GM12878 (cell line): ENCODE data around the gene GYS2. TPM values are rescaled to one million over a fixed set of nuclear protein-coding genes. Genes with fewer than 3 reads are reported as not detected.
A peak's percentile ranks its signal among the peaks of the same experiment; 100 is the strongest.

Experiments
- ASH2L ChIP-seq: fragments of 300-600, 200-600 bp; sonication (generic); IDR thresholded peaks from 2 replicates; pipeline ENCODE4 v1.6.1; 2017; ENCODE audit warnings: low read depth, mild to moderate bottlenecking, borderline replicate concordance
- ATF7 ChIP-seq: fragments of 450-650 bp; IDR thresholded peaks from 2 replicates; pipeline ENCODE4 v1.6.1; 2016; ENCODE audit warnings: low read depth, mild to moderate bottlenecking
- BRCA1 ChIP-seq: IDR thresholded peaks from 2 replicates; pipeline ENCODE4 v1.6.1; 2011; ENCODE audit warnings: low read depth, low read length, improper control_type of control experiment
- JUND ChIP-seq: IDR thresholded peaks from 2 replicates; pipeline ENCODE4 v1.6.1; 2012; ENCODE audit warnings: low read depth, mild to moderate bottlenecking, low read length, improper control_type of control experiment, moderate library complexity
- KAT2A ChIP-seq: conservative IDR thresholded peaks from 2 replicates; pipeline ENCODE4 v1.6.1; 2011; ENCODE audit warnings: low read depth, low read length; ENCODE audit not compliant: control insufficient read depth
- NBN ChIP-seq: fragments of 450-650 bp; IDR thresholded peaks from 2 replicates; pipeline ENCODE4 v1.6.1; 2016
- PAX5 ChIP-seq: IDR thresholded peaks from 2 replicates; pipeline ENCODE4 v1.6.1; 2011; ENCODE audit warnings: low read depth, low read length, borderline replicate concordance
- RCOR1 ChIP-seq: conservative IDR thresholded peaks from 2 replicates; pipeline ENCODE4 v1.6.1; 2012; ENCODE audit warnings: low read depth, low read length, improper control_type of control experiment
- RFX5 ChIP-seq: IDR thresholded peaks from 2 replicates; pipeline ENCODE4 v1.6.1; 2011; ENCODE audit warnings: low read depth, low read length, improper control_type of control experiment
- SPI1 ChIP-seq: IDR thresholded peaks from 2 replicates; pipeline ENCODE4 v1.6.1; 2011; ENCODE audit warnings: low read depth, mild to moderate bottlenecking, low read length, moderate library complexity, borderline replicate concordance; ENCODE audit not compliant: insufficient read depth
- SREBF1 ChIP-seq: IDR thresholded peaks from 2 replicates; pipeline ENCODE4 v1.6.1; 2012; ENCODE audit warnings: mild to moderate bottlenecking, low read length
- STAT3 ChIP-seq: IDR thresholded peaks from 2 replicates; pipeline ENCODE4 v1.6.1; 2011; ENCODE audit warnings: low read depth, low read length, improper control_type of control experiment
- YBX1 ChIP-seq: fragments of 450-650 bp; IDR thresholded peaks from 2 replicates; pipeline ENCODE4 v1.6.1; 2016; ENCODE audit warnings: antibody characterized with exemption
- polyA plus RNA-seq, 11 experiments: library from polyadenylated mRNA; depleted of rRNA in 4 of 11; unstranded in 6 of 11; stranded (reverse) in 5 of 11; fragments of >200 nt; fragmentation: Nextera tagmentation in 4 of 11; fragmentation: Illumina TruSeq in 1 of 11; extraction: Ambion mirVana in 4 of 11; extraction: Trizol in 1 of 11; gene quantifications; 1 replicate in 1 of 11; 2 replicates in 10 of 11; pipeline versions ENCODE4 v1.2.1 to v1.2.3, GENCODE V29; 2011 to 2016; ENCODE audit warnings: inconsistent platforms in 2 of 11, missing spikeins in 2 of 11, low read depth in 1 of 11
- total RNA-seq, 4 experiments: library from RNA; depleted of rRNA in 3 of 4; stranded (reverse); fragments of >200 nt in 3 of 4; fragmentation: Illumina TruSeq in 1 of 4; extraction: Trizol in 1 of 4; gene quantifications; 2 replicates each; pipeline versions ENCODE4 v1.2.1 to v1.2.3, GENCODE V29; 2013 to 2021
- TF ChIP-seq, protein P1 (sequence below): fragments of 450-650 bp; IDR thresholded peaks from 2 replicates; pipeline ENCODE4 v1.6.1; 2018; ENCODE audit warnings: borderline replicate concordance, mild to moderate bottlenecking; ENCODE audit not compliant: partially characterized antibody
- TF ChIP-seq, protein P2 (sequence below): IDR thresholded peaks from 2 replicates; pipeline ENCODE4 v1.6.1; 2012; ENCODE audit warnings: mild to moderate bottlenecking, low read depth, low read length
- TF ChIP-seq, protein P3 (sequence below): fragments of 450-650 bp; formaldehyde crosslinking; IDR thresholded peaks from 2 replicates; pipeline ENCODE4 v1.4.0; 2022; ENCODE audit warnings: mild to moderate bottlenecking, moderate library complexity
- TF ChIP-seq, protein P4 (sequence below): IDR thresholded peaks from 2 replicates; pipeline ENCODE4 v1.6.1; 2011; ENCODE audit warnings: low read depth, mild to moderate bottlenecking, low read length, moderate library complexity, borderline replicate concordance; ENCODE audit errors: extremely low read depth
- TF ChIP-seq, protein P5 (sequence below): fragments of 150-350 bp; IDR thresholded peaks from 2 replicates; pipeline ENCODE4 v1.6.1; 2014; ENCODE audit warnings: mild to moderate bottlenecking, low read depth, low read length

GYS2 gene
- total and polyA plus RNA-seq, 10 of the 15 experiments (the other 5 are each of a cell fraction or from before 2014, with no cell fraction given): not detected

DNA sequence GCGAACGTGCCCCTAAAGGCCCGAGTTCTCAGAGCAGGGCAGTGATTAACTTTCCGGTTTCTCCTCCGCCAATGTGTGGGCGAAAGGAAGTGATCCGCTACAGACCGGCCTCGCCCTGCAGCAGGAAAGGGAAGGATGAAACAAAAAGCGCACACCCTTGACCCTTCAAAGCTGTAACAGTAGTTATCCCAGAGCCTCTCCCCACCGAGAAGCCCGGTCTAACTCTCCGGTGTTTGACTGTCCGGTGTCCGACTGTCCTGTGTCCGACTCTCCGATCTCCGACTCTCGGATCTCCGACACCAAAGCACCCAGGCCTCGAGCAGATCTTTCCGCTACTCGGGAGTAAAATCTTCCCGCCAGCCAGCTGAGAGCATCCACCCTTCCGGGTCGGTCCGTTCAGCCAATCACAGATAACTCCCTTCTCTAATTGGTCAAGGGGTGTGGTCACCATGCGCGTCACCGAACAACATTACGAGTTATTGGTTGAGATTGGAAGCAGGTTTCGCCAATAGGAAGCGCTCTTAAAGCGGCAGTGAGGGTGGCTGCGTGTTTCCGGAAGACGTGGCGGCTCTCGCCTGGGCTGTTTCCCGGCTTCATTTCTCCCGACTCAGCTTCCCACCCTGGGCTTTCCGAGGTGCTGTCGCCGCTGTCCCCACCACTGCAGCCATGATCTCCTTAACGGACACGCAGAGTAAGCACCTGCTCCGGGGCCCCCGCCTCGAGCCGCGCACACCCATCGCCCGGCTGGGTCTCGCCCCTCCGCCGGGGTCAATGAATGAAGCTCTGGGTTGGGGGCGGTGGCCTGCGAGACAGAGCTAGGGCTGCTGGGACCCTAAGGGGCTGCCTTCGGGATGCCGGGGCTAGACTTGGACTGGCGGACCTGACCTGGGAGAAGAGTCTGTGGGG lies 103.1 kb downstream of the GYS2 start, which contains the start of the genes GOLT1B and RECQL (continued):
- TF ChIP-seq, protein P1, sequence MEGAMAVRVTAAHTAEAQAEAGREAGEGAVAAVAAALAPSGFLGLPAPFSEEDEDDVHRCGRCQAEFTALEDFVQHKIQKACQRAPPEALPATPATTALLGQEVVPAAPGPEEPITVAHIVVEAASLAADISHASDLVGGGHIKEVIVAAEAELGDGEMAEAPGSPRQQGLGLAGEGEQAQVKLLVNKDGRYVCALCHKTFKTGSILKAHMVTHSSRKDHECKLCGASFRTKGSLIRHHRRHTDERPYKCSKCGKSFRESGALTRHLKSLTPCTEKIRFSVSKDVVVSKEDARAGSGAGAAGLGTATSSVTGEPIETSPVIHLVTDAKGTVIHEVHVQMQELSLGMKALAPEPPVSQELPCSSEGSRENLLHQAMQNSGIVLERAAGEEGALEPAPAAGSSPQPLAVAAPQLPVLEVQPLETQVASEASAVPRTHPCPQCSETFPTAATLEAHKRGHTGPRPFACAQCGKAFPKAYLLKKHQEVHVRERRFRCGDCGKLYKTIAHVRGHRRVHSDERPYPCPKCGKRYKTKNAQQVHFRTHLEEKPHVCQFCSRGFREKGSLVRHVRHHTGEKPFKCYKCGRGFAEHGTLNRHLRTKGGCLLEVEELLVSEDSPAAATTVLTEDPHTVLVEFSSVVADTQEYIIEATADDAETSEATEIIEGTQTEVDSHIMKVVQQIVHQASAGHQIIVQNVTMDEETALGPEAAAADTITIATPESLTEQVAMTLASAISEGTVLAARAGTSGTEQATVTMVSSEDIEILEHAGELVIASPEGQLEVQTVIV: peak; percentile 88
- TF ChIP-seq SREBF1: no peak
- TF ChIP-seq, protein P2, sequence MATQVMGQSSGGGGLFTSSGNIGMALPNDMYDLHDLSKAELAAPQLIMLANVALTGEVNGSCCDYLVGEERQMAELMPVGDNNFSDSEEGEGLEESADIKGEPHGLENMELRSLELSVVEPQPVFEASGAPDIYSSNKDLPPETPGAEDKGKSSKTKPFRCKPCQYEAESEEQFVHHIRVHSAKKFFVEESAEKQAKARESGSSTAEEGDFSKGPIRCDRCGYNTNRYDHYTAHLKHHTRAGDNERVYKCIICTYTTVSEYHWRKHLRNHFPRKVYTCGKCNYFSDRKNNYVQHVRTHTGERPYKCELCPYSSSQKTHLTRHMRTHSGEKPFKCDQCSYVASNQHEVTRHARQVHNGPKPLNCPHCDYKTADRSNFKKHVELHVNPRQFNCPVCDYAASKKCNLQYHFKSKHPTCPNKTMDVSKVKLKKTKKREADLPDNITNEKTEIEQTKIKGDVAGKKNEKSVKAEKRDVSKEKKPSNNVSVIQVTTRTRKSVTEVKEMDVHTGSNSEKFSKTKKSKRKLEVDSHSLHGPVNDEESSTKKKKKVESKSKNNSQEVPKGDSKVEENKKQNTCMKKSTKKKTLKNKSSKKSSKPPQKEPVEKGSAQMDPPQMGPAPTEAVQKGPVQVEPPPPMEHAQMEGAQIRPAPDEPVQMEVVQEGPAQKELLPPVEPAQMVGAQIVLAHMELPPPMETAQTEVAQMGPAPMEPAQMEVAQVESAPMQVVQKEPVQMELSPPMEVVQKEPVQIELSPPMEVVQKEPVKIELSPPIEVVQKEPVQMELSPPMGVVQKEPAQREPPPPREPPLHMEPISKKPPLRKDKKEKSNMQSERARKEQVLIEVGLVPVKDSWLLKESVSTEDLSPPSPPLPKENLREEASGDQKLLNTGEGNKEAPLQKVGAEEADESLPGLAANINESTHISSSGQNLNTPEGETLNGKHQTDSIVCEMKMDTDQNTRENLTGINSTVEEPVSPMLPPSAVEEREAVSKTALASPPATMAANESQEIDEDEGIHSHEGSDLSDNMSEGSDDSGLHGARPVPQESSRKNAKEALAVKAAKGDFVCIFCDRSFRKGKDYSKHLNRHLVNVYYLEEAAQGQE: no peak
- peak; percentile 73; the same call in 1 of the 2 replicates for TF ChIP-seq NBN
- TF ChIP-seq STAT3: no peak
- no peak for TF ChIP-seq KAT2A
- TF ChIP-seq RFX5: peak; percentile 74
- TF ChIP-seq, protein P3, sequence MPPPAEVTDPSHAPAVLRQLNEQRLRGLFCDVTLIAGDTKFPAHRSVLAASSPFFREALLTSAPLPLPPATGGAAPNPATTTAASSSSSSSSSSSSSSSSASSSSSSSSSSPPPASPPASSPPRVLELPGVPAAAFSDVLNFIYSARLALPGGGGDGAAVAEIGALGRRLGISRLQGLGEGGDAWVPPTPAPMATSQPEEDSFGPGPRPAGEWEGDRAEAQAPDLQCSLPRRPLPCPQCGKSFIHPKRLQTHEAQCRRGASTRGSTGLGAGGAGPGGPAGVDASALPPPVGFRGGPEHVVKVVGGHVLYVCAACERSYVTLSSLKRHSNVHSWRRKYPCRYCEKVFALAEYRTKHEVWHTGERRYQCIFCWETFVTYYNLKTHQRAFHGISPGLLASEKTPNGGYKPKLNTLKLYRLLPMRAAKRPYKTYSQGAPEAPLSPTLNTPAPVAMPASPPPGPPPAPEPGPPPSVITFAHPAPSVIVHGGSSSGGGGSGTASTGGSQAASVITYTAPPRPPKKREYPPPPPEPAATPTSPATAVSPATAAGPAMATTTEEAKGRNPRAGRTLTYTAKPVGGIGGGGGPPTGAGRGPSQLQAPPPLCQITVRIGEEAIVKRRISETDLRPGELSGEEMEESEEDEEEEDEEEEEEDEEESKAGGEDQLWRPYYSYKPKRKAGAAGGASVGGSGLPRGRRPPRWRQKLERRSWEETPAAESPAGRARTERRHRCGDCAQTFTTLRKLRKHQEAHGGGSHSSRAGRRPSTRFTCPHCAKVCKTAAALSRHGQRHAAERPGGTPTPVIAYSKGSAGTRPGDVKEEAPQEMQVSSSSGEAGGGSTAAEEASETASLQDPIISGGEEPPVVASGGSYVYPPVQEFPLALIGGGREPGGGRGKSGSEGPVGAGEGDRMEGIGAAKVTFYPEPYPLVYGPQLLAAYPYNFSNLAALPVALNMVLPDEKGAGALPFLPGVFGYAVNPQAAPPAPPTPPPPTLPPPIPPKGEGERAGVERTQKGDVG (CRISPR knock-in tag): no peak
- TF ChIP-seq JUND: no peak
- peak; percentile 73 for TF ChIP-seq ATF7
- TF ChIP-seq BRCA1: no peak
- TF ChIP-seq, protein P4, sequence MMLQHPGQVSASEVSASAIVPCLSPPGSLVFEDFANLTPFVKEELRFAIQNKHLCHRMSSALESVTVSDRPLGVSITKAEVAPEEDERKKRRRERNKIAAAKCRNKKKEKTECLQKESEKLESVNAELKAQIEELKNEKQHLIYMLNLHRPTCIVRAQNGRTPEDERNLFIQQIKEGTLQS: no peak
- TF ChIP-seq, protein P5, sequence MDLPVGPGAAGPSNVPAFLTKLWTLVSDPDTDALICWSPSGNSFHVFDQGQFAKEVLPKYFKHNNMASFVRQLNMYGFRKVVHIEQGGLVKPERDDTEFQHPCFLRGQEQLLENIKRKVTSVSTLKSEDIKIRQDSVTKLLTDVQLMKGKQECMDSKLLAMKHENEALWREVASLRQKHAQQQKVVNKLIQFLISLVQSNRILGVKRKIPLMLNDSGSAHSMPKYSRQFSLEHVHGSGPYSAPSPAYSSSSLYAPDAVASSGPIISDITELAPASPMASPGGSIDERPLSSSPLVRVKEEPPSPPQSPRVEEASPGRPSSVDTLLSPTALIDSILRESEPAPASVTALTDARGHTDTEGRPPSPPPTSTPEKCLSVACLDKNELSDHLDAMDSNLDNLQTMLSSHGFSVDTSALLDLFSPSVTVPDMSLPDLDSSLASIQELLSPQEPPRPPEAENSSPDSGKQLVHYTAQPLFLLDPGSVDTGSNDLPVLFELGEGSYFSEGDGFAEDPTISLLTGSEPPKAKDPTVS: no peak
- TF ChIP-seq SPI1: peak; percentile 64; the same call in 1 of the 2 replicates
- 0 out of 2 replicates have a peak, but pooled peaks have one; percentile 3 for TF ChIP-seq PAX5
- TF ChIP-seq ASH2L: no peak
- 0 out of 2 replicates have a peak, but pooled peaks have one; percentile 63 for TF ChIP-seq RCOR1
- TF ChIP-seq YBX1: no peak
